Calu3 (cell line): Measurements from ENCODE around the gene CELSR1. TPM values are rescaled to one million over a fixed set of nuclear protein-coding genes. Genes with fewer than 3 reads are reported as not detected.

Source experiments
- BruUV-seq: library from RNA; stranded (reverse); fragments of 400-500 nt; replicated peaks from 2 replicates; lab custom pipeline; 2021; lab: Mats Ljungman, UMichigan
- CTCF ChIA-PET: fragments of 300-600 bp; sonication (Branson Sonifier 250); formaldehyde crosslinking; loops from one replicate; lab custom pipeline; 2022; ENCODE audit warnings: antibody characterized with exemption; lab: Charles Lee
- DNase-seq: peaks from one replicate; pipeline ENCODE4 v3.0.0; 2022
- H3K27ac Mint-ChIP-seq: one replicate; pipeline ENCODE4 v1.8.0; 2022; ENCODE audit warnings: mixed read lengths; ENCODE audit not compliant: unreplicated experiment
- H3K27me3 Mint-ChIP-seq: one replicate; pipeline ENCODE4 v1.8.0; 2022; ENCODE audit warnings: mixed read lengths; ENCODE audit not compliant: unreplicated experiment
- H3K36me3 Mint-ChIP-seq: one replicate; pipeline ENCODE4 v1.8.0; 2022; ENCODE audit warnings: mild to moderate bottlenecking, moderate library complexity, mixed read lengths; ENCODE audit not compliant: insufficient read depth, unreplicated experiment
- H3K4me1 Mint-ChIP-seq: one replicate; pipeline ENCODE4 v1.8.0; 2022; ENCODE audit warnings: mild to moderate bottlenecking, low read depth, mixed read lengths; ENCODE audit not compliant: unreplicated experiment
- H3K4me3 Mint-ChIP-seq: one replicate; pipeline ENCODE4 v1.8.0; 2022; ENCODE audit warnings: mild to moderate bottlenecking, low read depth, moderate library complexity, mixed read lengths; ENCODE audit not compliant: unreplicated experiment
- H3K9me3 Mint-ChIP-seq: one replicate; pipeline ENCODE4 v1.8.0; 2022; ENCODE audit warnings: low read depth, mixed read lengths; ENCODE audit not compliant: unreplicated experiment
- CTCF ChIP-seq: fragments of 200-600 bp; IDR thresholded peaks from one replicate; pipeline ENCODE4 v1.8.0; 2022; ENCODE audit warnings: antibody characterized with exemption; ENCODE audit not compliant: unreplicated experiment
- intact Hi-C: fragments of 100-400 bp; cut with micrococcal nuclease; formaldehyde crosslinking; loops from one replicate; pipeline ENCODE4 v1.10.0; 2022; ENCODE audit not compliant: unreplicated experiment
- total RNA-seq: library from RNA; stranded (reverse); gene quantifications from 2 replicates; pipeline ENCODE4 v1.2.3, GENCODE V29; 2022

Gene CELSR1
- total RNA-seq, 1 experiment from 2014 or later: 45.5 TPM

GRCh38 chr22:46581538-46582244 is 44.3 kb upstream of the CELSR1 start:
- Mint-ChIP-seq H3K4me3 (no peak overlapping the region), H3K36me3 (peaks cover 24% of the 10 kb centered on the region), H3K27me3 (no peaks in the 10 kb centered on the region), H3K9me3 (no peaks in the 10 kb centered on the region), H3K4me1 (peaks cover 34% of the 10 kb centered on the region), H3K27ac (no peak overlapping the region)
- TF ChIP-seq CTCF: no peak
- intact Hi-C loops: no loop called here
- CTCF ChIA-PET: no interaction called here
- no TSS peak for BruUV-seq
- DNase-seq: no peak

- no peak overlapping the region for H3K27ac Mint-ChIP-seq
These were observed 43.6 kb upstream of the CELSR1 start for GRCh38 chr22:46580940-46581537.

GRCh38 chr22:46579751-46580449 is 42.5 kb upstream of the CELSR1 start:
- H3K9me3 Mint-ChIP-seq: no peaks in the 10 kb centered on the region
- no peak for DNase-seq
- intact Hi-C loops: no loop called here
- H3K27me3 Mint-ChIP-seq: no peaks in the 10 kb centered on the region
- peaks cover 40% of the 10 kb centered on the region for H3K36me3 Mint-ChIP-seq
- peaks cover 48% of the 10 kb centered on the region for H3K4me1 Mint-ChIP-seq
- CTCF ChIA-PET: no interaction called here
- TF ChIP-seq CTCF: no peak
- H3K27ac Mint-ChIP-seq: no peak overlapping the region
- BruUV-seq: no TSS peak
- H3K4me3 Mint-ChIP-seq: no peak overlapping the region

More at GRCh38 chr22:46580940-46581537, 43.6 kb upstream of the CELSR1 start:
- Mint-ChIP-seq H3K4me1 (peaks cover 37% of the 10 kb centered on the region), H3K27me3 (no peaks in the 10 kb centered on the region), H3K4me3 (no peak overlapping the region), H3K9me3 (no peaks in the 10 kb centered on the region), H3K36me3 (peaks cover 29% of the 10 kb centered on the region)
- CTCF ChIA-PET: no interaction called here
- TF ChIP-seq CTCF: no peak
- DNase-seq: no peak
- no TSS peak for BruUV-seq
- intact Hi-C loops: no loop called here

GRCh38 chr22:46578824-46579561 is 41.6 kb upstream of the CELSR1 start:
- intact Hi-C loops: no loop called here
- Mint-ChIP-seq H3K27ac (no peak overlapping the region), H3K4me1 (peaks cover 57% of the 10 kb centered on the region), H3K36me3 (peaks cover 46% of the 10 kb centered on the region), H3K9me3 (no peaks in the 10 kb centered on the region), H3K4me3 (peak overlapping the region; percentile 87), H3K27me3 (no peaks in the 10 kb centered on the region)
- BruUV-seq: no TSS peak
- TF ChIP-seq CTCF: no peak
- DNase-seq: no peak
- CTCF ChIA-PET: no interaction called here
